NB4 (cell line): ENCODE measurements around the gene PIP4K2A.
"Not testable (repeated sequence)": the region's sequence is repeated elsewhere in the genome, so short reads cannot be mapped to it uniquely, and the experiment has no call there.

Experiments used
- DNase-seq: peaks from one replicate; pipeline ENCODE4 v3.0.0; 2010; ENCODE audit warnings: low read depth
- H3K4me3 ChIP-seq: one replicate; pipeline ENCODE4 v1.5.1; 2011; ENCODE audit warnings: mild to moderate bottlenecking, low read depth, low read length, moderate library complexity
- CTCF ChIP-seq: IDR thresholded peaks from one replicate; pipeline ENCODE4 v1.5.1; 2012; ENCODE audit warnings: low read depth, low read length
- MAX ChIP-seq: IDR thresholded peaks from 2 replicates; pipeline ENCODE4 v1.6.1; 2011; ENCODE audit warnings: low read depth, low read length
- MYC ChIP-seq: IDR thresholded peaks from 2 replicates; pipeline ENCODE4 v1.6.1; 2011; ENCODE audit warnings: low read depth, low read length
- POLR2A ChIP-seq: IDR thresholded peaks from 2 replicates; pipeline ENCODE4 v1.6.1; 2011; ENCODE audit warnings: mild to moderate bottlenecking; ENCODE audit not compliant: insufficient read length; ENCODE audit errors: extremely low read depth

PIP4K2A gene

DNA sequence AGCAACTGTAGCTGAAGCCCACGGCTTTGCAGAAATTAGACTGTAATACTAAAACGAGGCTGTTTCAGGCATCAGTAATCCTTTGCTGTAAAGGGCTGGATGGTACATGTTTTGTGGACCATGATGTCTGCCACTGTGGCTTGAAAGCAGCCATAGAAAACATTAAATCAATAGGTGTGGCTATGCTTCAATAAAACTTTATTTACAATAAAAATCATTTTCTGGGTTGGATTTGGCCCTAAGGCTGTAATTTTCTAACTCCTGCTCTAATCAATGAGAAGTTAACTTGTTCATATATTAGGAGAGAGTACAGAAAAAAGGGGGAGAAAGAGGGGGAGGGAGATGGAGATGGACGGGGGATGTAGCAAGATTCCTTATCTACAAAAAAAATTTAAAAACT, 183.4 kb downstream of the PIP4K2A start:
- TF ChIP-seq POLR2A: no peak
- TF ChIP-seq MAX: no peak
- DNase-seq: no peak
- no peak overlapping the region for H3K4me3 ChIP-seq

DNA sequence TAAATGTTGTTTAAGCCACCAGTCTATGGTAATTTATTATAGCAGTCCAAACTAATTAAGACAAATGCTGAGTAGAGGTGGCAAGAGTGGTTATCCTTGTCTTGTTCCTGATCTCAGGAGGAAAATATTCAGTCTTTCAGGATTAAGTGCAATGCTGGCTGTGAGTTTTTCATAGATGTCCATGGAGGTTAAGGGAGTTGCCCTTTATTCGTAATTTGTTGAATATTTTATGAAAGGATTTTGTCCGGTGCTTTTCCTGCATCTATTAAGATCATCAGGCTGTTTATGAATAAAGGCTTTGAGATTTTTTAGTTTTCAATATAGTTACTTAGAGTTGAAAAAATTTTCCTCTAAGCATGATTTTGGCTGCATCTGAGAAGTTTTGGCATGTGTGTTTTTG, 186.9 kb downstream of the PIP4K2A start:
- no peak overlapping the region for H3K4me3 ChIP-seq
- DNase-seq: no peak
- TF ChIP-seq CTCF: no peak
- TF ChIP-seq MYC: no peak
- TF ChIP-seq MAX: no peak
- TF ChIP-seq POLR2A: no peak

DNA sequence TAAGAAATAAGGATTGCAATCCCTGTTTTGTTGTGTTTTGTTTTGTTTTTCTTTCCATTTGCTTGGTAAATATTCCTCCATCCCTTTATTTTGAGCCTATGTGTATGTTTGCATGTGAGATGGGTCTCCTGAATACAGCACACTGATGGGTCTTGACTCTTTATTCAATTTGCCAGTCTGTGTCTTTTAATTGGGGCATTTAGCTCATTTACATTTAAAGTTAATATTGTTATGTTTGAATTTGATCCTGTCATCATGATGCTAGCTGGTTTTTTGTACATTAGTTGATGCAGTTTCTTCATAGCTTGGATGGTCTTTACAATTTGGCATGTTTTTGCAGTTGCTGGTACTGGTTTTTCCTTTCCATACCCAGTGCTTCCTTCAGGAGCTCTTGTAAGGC, 190.0 kb downstream of the PIP4K2A start:
- not testable (repeated sequence) for H3K4me3 ChIP-seq

DNA sequence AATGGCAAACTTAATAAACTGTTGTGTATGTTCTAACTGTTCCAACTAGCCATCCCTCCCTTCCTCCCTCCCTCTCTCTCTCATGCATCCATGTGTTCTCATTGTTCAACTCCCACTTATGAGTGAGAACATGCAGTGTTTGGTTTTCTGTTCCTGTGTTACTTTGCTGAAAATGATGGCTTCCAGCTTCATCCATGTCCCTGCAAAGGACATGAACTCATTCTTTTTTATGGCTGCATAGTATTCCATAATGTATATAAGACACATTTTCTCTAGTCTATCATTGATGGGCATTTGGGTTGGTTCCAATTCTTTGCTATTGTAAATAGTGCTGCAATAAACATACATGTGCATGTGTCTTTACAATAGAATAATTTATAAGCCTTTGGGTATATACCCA, 193.7 kb downstream of the PIP4K2A start:
- not testable (repeated sequence) for DNase-seq, H3K4me3 ChIP-seq

More for the DNA sequence above, 190.0 kb downstream of the PIP4K2A start:
- DNase-seq: not testable (repeated sequence)

DNA sequence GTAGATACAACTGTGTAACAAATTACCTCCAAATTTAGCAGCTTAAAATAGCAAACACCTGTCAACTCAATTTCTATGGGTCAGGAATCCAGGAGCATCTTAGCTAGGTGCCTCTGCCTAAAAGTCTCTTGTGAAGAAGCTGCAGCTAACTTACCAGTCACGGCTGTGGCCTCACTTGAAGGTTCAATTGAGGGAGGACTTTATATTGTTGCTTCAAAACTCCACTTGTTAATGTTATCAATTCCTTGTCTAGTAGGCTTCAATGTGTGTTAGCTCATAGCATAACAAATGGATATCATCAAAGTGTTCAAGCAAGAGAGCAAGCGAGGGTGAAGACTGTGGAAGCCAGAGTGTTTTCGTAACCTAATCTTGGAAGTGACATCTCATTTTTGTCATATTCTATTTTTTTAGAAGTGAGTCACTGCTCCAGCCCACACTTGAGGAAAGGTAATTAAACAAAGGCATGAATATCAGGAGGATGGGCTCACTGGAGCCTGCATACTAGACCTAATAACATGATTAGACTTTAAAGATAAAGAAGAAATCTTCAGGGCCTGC, 196.1 kb downstream of the PIP4K2A start:
- no peak for TF ChIP-seq MYC
- TF ChIP-seq CTCF: no peak
- no peak for TF ChIP-seq POLR2A
- no peak for TF ChIP-seq MAX
- DNase-seq: no peak
- H3K4me3 ChIP-seq: no peak overlapping the region

- DNase-seq: no peak
- H3K4me3 ChIP-seq: no peak overlapping the region
Measured at GRCh38 chr10:22515009-22515408, 199.4 kb downstream of the PIP4K2A start.

DNA sequence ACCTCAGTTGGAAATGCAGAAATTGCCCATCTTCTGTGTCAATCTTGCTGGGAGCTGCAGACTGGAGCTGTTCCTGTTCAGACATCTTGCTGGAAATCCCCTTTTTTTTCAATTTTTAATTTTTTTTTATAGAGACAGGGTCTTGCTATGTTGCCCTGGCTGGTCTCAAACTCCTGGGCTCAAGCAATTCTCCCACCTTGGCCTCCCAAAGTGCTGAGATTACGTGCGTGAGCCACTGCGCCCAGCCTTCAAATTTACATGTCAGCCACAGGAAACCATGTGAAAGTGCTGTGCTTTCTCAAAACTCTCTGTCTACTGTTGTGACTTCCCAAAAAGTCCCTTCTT, 200.0 kb downstream of the PIP4K2A start:
- not testable (repeated sequence) for H3K4me3 ChIP-seq, DNase-seq

More at GRCh38 chr10:22515009-22515408, 199.4 kb downstream of the PIP4K2A start:
- no peak for TF ChIP-seq POLR2A
- no peak for TF ChIP-seq MAX
- no peak for TF ChIP-seq MYC
- TF ChIP-seq CTCF: no peak

DNA sequence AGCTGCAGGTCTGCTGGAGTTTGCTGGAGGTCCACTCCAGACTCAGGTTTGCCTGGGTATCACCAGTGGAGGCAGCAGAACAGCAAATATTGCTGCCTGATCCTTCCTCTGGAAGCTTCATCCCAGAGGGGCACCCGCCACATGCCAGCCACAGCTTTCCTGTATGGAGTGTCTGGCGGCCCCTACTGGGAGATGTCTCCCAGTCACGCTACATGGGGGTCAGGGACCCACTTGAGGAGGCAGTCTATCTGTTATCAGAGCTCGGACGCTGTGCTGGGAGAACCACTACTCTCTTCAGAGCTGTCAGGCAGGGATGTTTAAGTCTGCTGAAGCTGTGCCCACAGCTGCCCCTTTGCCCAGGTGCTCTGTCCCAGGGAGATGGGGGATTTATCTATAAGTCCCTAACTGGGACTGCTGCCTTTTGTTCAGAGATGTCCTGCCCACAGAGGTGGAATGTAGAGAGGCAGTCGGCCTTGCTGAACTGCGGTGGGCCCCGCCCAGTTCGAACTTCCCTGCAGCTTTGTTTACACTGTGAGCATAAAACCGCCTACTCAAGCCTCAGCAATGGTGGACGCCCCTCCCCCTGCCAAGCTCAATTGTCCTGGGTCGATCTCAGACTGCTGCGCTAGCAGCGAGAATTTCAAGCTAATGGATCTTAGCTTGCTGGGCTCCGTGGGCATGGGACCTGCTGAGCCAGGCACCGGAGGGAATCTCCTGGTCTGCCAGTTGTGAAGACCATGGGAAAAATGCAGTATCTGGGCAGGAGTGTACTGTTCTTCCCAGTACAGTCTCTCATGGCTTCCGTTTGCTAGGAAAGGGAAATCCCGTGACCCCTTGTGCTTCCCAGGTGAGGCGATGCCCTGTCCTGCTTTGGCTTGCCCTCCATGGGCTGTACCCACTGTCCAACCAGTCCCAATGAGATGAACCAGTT, 200.6 kb downstream of the PIP4K2A start:
- DNase-seq, H3K4me3 ChIP-seq: not testable (repeated sequence)

DNA sequence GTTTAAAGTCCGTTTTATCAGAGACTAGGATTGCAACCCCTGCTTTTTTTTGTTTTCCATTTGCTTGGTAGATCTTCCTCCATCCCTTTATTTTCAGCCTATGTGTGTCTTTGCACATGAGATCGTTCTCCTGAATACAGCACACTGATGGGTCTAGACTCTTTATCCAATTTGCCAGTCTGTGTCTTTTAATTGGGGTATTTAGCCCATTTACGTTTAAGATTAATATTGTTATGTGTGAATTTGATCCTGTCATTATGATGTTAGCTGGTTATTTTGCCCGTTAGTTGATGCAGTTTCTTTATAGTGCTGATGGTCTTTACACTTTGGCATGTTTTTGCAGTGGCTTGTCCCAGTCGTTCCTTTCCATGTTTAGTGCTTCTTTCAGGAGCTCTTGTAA, 202.4 kb downstream of the PIP4K2A start:
- not testable (repeated sequence) for H3K4me3 ChIP-seq, DNase-seq

DNA sequence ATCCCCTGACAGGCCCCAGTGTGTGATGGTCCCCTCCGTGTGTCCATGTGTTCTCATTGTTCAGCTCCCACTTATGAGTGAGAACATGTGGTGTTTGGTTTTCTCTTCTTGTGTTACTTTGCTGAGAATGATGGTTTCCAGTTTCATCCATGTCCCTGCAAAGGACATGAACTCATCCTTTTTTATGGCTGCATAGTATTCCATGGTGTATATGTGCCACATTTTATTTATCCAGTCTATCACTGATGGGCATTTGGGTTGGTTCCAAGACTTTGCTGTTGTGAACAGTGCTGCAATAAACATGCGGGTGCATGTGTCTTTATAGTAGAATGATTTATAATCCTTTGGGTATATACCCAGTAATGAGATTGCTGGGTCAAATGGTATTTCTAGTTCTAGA, 206.2 kb downstream of the PIP4K2A start:
- not testable (repeated sequence) for DNase-seq, H3K4me3 ChIP-seq
